ENCODE measurements around the gene COL13A1. TPM values are rescaled to one million over a fixed set of nuclear protein-coding genes. Genes with fewer than 3 reads are reported as not detected.

COL13A1 gene
- total RNA-seq, 1 donor from 2014 or later = 0.35 TPM

- DNase-seq (ENCODE audit: low read depth) = no peak
These were observed 83.8 kb downstream of the COL13A1 start for GRCh38 chr10:69885379-69886013.

- DNase-seq (ENCODE audit: low read depth) = no peak
These were observed 87.3 kb downstream of the COL13A1 start for GRCh38 chr10:69888882-69889584.

GRCh38 chr10:69890065-69890847 is 88.5 kb downstream of the COL13A1 start:
- no peak for DNase-seq (ENCODE audit: low read depth)

GRCh38 chr10:69891057-69891617 is 89.4 kb downstream of the COL13A1 start:
- DNase-seq (ENCODE audit: low read depth) = no peak

GRCh38 chr10:69892406-69892805 is 90.7 kb downstream of the COL13A1 start:
- no peak for DNase-seq (ENCODE audit: low read depth)

GRCh38 chr10:69892816-69893215 is 91.1 kb downstream of the COL13A1 start:
- no peak for DNase-seq (ENCODE audit: low read depth)

- no peak for DNase-seq (ENCODE audit: low read depth)
These were observed 91.7 kb downstream of the COL13A1 start for GRCh38 chr10:69893271-69893900.

GRCh38 chr10:69894156-69894555 is 92.5 kb downstream of the COL13A1 start:
- DNase-seq (ENCODE audit: low read depth) = no peak

- DNase-seq (ENCODE audit: low read depth) = no peak
These were observed 94.1 kb downstream of the COL13A1 start for GRCh38 chr10:69895759-69896158.

- DNase-seq (ENCODE audit: low read depth) = no peak
These were observed 95.0 kb downstream of the COL13A1 start for GRCh38 chr10:69896606-69897231.

GRCh38 chr10:69897432-69897831 is 95.7 kb downstream of the COL13A1 start:
- DNase-seq (ENCODE audit: low read depth) = no peak

- DNase-seq (ENCODE audit: low read depth) = no peak
These were observed 96.3 kb downstream of the COL13A1 start for GRCh38 chr10:69897999-69898398.

- no peak for DNase-seq (ENCODE audit: low read depth)
These were observed 96.8 kb downstream of the COL13A1 start for GRCh38 chr10:69898524-69898923.

- DNase-seq (ENCODE audit: low read depth) = no peak
These were observed 97.2 kb downstream of the COL13A1 start for GRCh38 chr10:69898941-69899340.

- peak; percentile 9 for DNase-seq (ENCODE audit: low read depth)
These were observed 98.3 kb downstream of the COL13A1 start for GRCh38 chr10:69899727-69900595.

GRCh38 chr10:69901022-69901421 is 99.3 kb downstream of the COL13A1 start:
- no peak for DNase-seq (ENCODE audit: low read depth)

- peak; percentile 23 for DNase-seq (ENCODE audit: low read depth)
These were observed 100.2 kb downstream of the COL13A1 start for GRCh38 chr10:69901628-69902505.

- DNase-seq (ENCODE audit: low read depth) = no peak
These were observed 101.3 kb downstream of the COL13A1 start for GRCh38 chr10:69902835-69903535.

GRCh38 chr10:69904533-69904932 is 102.8 kb downstream of the COL13A1 start:
- no peak for DNase-seq (ENCODE audit: low read depth)

All from renal cortical epithelial cell (primary cell).